Thoracic aorta (tissue), 2 donors: ENCODE data around the gene CEPT1. TPM values are rescaled to one million over a fixed set of nuclear protein-coding genes. Genes with fewer than 3 reads are reported as not detected.

Experiments used
- ATAC-seq: fragments of 150-250 bp; one replicate; pipeline ENCODE4 v1.8.0; 2017; ENCODE audit warnings: low read depth; ENCODE audit not compliant: insufficient number of reproducible peaks, low FRiP score
- DNase-seq: peaks from one replicate; pipeline ENCODE4 v3.0.0-alpha.2; 2020; ENCODE audit warnings: low spot score
- H3K27ac ChIP-seq, 2 donors: fragments of 200-600 bp; sonication (generic); 1 replicate in 1 of 2; 2 replicates in 1 of 2; pipeline ENCODE4 v1.5.1; 2016; ENCODE audit warnings: mild to moderate bottlenecking in 2 of 2, moderate library complexity in 2 of 2
- H3K27me3 ChIP-seq: fragments of 200-600 bp; sonication (generic); replicated peaks from 2 replicates; pipeline ENCODE4 v1.6.0; 2016; ENCODE audit warnings: mild to moderate bottlenecking; ENCODE audit not compliant: insufficient read depth
- H3K36me3 ChIP-seq: fragments of 200-600 bp; sonication (generic); one replicate; pipeline ENCODE4 v1.5.1; 2016
- H3K4me1 ChIP-seq, 2 donors: fragments of 200-600 bp; sonication (generic); 1 replicate in 1 of 2; 2 replicates in 1 of 2; pipeline versions ENCODE4 v1.5.1 to v1.6.0; 2016; ENCODE audit warnings: low read depth in 2 of 2, mild to moderate bottlenecking in 1 of 2; ENCODE audit not compliant: control insufficient read depth in 1 of 2
- H3K4me3 ChIP-seq: fragments of 200-600 bp; sonication (generic); 2 replicates; pipeline ENCODE4 v1.5.1; 2016; ENCODE audit warnings: mild to moderate bottlenecking
- H3K9me3 ChIP-seq: fragments of 200-600 bp; sonication (generic); 2 replicates; pipeline ENCODE4 v1.5.1; 2016
- CTCF ChIP-seq: fragments of 200-600 bp; sonication (generic); IDR thresholded peaks from one replicate; pipeline ENCODE4 v1.5.1; 2019; ENCODE audit warnings: antibody characterized with exemption
- total RNA-seq, 2 donors: library from RNA; depleted of rRNA; stranded (reverse); fragments of >200 nt; gene quantifications; one replicate each; pipeline versions ENCODE4 v1.1.0 to v1.2.3, GENCODE V29; 2016

CEPT1 gene
- total RNA-seq, 2 donors from 2014 or later, result 31.0 to 33.5 TPM

GRCh38 chr1:111183308-111184069, 43.5 kb downstream of the CEPT1 start:
- Histone ChIP-seq H3K36me3 (peaks cover 33% of the 10 kb centered on the region), H3K27me3 (no peaks in the 10 kb centered on the region), H3K9me3 (no peaks in the 10 kb centered on the region), H3K4me1 (no peaks in the 10 kb centered on the region), H3K4me3 (no peak overlapping the region), H3K27ac (no peak overlapping the region)
- no peak for ATAC-seq
- no peak for TF ChIP-seq CTCF
- DNase-seq, result no peak

GRCh38 chr1:111184663-111185062, 44.6 kb downstream of the CEPT1 start:
- no peak for DNase-seq
- no peak for ATAC-seq
- Histone ChIP-seq H3K27me3 (no peaks in the 10 kb centered on the region), H3K4me1 (no peaks in the 10 kb centered on the region), H3K27ac (no peak overlapping the region), H3K36me3 (peaks cover 33% of the 10 kb centered on the region), H3K9me3 (no peaks in the 10 kb centered on the region), H3K4me3 (no peak overlapping the region)
- TF ChIP-seq CTCF, result no peak

GRCh38 chr1:111190931-111191451, 51.0 kb downstream of the CEPT1 start:
- no peak for DNase-seq
- Histone ChIP-seq H3K36me3 (peaks cover 19% of the 10 kb centered on the region), H3K4me3 (no peak overlapping the region), H3K4me1 (peaks cover 11 to 13% of the 10 kb centered on the region in 2 donors), H3K27ac (no peak overlapping the region), H3K27me3 (no peaks in the 10 kb centered on the region), H3K9me3 (no peaks in the 10 kb centered on the region)
- no peak for TF ChIP-seq CTCF
- ATAC-seq, result no peak

- H3K27ac ChIP-seq, result no peak overlapping the region
- no peak for TF ChIP-seq CTCF
- H3K4me1 ChIP-seq, result peaks cover 11 to 13% of the 10 kb centered on the region in 2 donors
- no peak overlapping the region for H3K4me3 ChIP-seq
- H3K36me3 ChIP-seq, result peaks cover 16% of the 10 kb centered on the region
- no peaks in the 10 kb centered on the region for H3K9me3 ChIP-seq
- no peak for DNase-seq
- ATAC-seq, result no peak
- H3K27me3 ChIP-seq, result no peaks in the 10 kb centered on the region
Measured at GRCh38 chr1:111191496-111191895, 51.5 kb downstream of the CEPT1 start.

- no peak for TF ChIP-seq CTCF
- Histone ChIP-seq H3K4me1 (peaks cover 11 to 13% of the 10 kb centered on the region in 2 donors), H3K27ac (peak overlapping the region in 1 of 2 donors; percentile 5), H3K36me3 (peaks cover 10% of the 10 kb centered on the region), H3K27me3 (no peaks in the 10 kb centered on the region), H3K9me3 (no peaks in the 10 kb centered on the region), H3K4me3 (no peak overlapping the region)
- DNase-seq, result no peak
- no peak for ATAC-seq
Measured at GRCh38 chr1:111192074-111192473, 52.1 kb downstream of the CEPT1 start.
